GM21367 (cell line): ENCODE measurements around the gene LRMDA.

ENCODE experiments used
- ATAC-seq: cut with Tn5 transposase; IDR thresholded peaks from one replicate; pipeline ENCODE4 v1.9.1; 2021; ENCODE audit not compliant: unreplicated experiment

Gene LRMDA

DNA sequence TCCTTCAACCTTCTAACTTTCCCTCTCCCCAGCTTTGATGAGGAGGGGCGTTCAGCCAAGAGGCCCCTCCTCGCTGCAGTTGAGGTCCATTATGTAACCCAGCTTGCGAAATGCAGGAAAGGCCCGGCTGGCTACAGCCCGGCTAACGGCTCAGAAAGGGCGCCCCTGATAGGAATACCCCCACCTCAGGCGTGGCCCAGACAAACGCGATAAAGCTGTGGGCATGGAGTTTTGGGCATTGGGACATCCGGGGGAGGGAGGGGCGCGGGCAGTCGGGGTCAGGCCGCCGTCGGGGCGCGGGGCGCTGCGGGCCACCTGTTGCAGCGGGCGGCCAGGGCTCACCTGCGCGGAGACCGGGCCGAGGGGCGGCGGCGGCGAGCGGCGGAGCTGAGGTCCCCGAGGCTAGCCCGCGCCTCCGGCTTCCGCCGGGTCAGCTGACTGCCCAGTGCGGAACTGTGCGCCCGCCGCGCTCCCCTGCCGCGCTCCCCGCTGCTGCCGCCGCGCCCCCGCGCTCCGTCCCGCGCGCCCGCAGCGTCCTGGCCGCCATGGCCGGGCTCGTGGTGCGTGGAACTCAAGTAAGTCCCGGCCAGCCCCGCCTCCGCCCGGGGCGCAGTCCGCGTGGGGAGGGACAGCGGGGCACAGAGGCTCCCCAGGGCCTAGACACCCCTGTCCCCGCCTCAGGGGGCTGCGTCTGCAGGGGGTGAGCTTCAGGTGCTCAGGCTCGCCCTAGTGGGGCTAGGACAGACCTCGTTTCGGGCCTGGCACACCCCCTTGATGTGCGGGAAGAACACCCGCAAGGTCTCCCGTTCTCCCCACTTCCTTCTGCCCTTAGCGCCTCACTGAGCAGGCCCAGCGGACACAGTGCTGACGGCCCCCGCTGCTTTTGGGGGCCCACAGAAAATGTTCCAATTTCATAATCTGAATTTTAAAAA is at the start of gene LRMDA:
Gene LRMDA (plus strand): TSS at position 445 of the 932 bp plus-strand sequence.
- ATAC-seq: no peak

DNA sequence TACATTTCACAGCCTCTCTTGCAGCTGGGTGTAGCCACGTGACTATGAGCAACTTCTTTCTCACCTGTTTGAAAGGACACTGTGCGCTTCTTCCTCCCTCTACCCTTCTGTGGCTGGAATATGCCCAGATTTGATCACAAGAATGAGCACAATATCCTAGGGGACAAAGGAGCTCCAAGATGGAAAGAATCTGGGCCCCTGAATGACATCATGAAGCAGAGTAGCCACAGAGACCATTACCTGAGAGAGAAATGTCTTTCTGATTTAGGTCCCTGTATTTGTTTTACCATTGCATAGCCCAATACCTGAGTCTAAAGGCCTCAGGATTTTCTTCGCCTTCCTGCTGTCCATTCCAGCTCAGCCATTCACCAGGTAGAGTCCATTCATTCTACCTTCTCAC is 45.3 kb upstream of the LRMDA start:
- no peak for ATAC-seq

DNA sequence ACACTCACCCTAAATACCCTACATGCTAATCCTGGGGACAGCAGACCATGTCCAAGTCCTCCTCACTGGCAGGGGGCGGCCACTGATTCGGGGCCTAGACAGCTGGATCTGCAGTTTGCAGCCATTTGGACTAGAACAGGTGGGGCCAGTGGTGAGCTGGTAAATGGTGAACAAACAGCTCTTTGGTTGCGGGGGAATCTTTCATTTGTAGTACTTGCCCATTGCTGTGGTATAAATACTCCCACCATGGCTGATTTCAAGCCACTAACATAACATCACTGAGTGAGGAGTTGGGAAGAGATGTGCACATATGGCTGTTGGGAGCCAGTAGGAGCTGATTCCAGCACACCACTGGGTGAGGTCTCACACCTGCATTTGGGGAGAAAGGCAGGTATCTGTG is 43.3 kb upstream of the LRMDA start:
- no peak for ATAC-seq

DNA sequence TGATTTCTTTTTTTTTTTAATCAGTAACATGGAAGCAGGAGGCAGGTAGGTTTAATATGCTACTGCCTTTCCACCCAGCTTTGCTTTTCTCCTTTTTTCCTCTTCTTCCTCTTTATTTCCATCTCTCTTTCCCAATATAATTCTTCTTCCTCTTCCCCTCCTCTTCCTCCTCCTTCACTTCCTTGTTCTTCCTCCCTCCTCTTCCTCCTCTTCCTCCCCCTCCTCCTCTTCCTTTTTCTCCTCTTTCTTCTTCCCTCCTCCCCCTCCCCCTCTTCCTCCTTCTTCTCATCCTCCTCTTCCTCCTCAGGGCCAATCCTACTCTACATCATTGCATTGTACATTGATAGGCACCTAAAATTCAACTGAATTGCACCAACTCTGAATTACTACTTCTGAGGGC is 41.2 kb upstream of the LRMDA start:
- ATAC-seq: no peak

DNA sequence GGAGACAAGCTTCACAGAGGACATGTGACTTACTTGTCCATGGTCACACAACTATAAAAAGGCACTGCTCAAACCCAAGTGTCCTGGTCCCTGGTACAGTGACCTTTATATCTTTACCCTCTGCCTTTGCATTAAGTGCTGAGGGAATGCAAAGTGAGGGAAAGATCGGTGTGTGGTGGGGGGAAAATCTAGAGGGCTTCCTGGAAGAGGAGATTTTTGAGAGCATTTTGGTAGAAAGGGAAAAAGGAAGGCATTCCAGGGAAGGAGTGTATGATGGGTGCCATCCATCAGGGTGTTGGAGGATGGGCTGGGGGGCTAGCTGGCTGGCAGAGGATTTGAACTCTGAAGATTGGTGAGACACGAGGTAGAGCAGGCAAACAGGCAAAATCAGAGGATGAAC is 39.2 kb upstream of the LRMDA start:
- ATAC-seq: no peak

DNA sequence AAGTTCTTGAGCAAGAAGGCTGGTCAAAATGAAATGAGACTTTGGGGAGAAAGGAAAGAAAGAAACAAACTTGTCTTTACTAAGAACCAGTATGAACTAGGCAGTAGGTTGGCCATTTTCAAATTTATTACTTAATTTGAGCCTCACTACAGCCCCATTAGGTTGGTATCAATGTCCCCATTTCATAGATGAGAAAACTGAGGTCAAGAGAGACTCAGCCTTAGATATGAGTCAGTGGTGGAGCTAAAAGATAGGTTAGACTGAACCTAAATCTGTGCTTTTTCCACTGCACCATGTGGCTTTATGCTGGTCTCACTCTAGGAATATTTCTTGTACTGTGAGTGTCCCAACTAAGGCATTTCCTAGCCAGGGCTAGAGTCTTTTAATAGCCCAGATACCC is 38.7 kb upstream of the LRMDA start:
- ATAC-seq: no peak

DNA sequence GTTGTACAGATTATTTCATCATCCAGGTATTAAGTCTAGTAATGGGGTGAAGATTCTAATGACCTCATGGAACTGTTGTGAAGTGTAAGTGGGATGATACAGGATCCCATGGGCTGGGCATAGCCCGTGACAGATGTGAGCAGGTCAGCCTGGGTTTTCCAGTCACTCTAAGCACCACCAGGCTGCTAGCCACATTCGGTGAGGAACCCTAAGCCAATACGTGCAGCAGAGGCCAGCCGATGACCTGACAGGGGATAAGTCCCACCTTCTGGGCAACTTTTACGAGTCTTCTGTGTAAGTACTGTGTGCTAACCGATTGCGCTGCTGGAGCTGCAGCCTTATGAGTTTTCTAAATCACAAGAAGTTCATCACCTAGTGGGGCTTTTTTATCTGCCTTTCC is 37.2 kb upstream of the LRMDA start:
- no peak for ATAC-seq

DNA sequence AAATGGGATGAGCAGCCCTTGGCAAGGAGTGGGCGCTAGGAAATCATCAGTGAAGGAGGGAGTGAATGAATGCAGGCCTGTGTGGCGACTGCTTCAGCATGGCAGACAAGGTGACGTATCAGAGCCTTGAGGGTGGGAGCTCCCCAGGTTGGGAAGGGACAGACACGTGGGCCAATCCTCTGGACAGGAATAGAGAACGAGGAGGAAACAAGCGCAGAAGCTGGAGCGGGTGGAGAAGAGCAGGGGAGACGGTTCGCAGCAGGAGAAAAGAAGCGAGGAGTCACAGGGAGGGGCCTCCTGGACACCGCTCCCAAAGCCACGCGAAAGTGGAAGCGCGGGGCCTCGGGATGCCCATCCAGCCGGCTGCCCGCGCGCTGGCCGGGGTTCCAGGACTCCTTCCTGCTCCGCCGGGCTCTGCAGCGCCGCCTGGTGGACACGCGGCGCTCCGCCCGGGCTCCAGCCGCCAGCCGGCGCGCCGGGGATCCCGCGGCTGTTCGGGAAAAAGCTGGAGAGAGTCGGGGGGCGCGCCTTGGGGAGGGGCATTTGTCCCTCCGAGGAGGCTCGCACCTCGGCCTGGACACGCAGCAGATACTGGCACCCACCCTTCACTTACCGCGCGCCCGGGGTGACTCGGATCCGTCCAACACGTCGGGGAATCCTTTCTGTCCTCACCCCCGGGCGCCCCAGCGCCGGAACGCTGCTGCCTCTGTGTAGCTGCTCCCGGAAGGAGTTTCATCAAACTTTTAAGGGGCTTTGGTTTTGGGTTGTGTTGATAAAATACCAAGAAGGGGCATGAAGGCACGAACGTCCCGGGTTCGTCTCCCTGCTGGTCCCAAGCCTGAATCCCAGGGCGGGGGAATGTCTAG is 36.1 kb upstream of the LRMDA start:
- no peak for ATAC-seq

DNA sequence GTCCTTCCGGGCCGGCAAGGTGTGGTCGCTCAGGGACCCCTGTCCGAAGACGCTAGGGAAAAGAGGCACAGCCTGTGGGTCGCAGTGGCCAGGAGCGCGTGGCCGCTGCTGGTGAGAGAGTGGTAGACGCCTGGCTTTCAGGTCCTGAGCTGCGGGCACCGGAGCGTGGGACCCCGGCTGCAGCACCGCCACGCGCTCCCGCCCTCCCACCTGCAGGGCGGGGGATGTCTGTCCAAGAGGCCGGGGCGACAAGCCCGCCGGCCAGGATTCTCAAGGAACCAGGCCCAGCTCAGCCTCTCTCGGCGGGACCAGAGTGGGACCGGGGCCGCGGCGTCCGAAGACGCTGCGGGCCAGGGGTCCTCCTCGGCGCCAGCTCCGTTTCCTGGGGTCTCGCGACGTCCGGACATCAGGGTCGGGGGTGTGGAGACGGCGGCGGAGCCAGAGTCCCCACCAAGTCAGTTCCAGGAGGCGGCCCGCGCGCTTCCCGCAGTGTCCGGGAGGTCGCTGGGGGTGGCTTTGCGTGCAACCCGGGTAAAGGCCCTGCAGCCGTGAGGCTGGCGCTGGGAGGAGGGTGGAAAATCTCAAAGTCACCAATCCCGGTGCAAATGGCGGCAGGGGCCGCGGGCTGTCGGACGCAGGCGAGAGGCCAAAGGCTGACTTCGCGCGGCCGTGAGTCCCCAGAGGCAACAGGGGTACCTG is 35.3 kb upstream of the LRMDA start:
- no peak for ATAC-seq

DNA sequence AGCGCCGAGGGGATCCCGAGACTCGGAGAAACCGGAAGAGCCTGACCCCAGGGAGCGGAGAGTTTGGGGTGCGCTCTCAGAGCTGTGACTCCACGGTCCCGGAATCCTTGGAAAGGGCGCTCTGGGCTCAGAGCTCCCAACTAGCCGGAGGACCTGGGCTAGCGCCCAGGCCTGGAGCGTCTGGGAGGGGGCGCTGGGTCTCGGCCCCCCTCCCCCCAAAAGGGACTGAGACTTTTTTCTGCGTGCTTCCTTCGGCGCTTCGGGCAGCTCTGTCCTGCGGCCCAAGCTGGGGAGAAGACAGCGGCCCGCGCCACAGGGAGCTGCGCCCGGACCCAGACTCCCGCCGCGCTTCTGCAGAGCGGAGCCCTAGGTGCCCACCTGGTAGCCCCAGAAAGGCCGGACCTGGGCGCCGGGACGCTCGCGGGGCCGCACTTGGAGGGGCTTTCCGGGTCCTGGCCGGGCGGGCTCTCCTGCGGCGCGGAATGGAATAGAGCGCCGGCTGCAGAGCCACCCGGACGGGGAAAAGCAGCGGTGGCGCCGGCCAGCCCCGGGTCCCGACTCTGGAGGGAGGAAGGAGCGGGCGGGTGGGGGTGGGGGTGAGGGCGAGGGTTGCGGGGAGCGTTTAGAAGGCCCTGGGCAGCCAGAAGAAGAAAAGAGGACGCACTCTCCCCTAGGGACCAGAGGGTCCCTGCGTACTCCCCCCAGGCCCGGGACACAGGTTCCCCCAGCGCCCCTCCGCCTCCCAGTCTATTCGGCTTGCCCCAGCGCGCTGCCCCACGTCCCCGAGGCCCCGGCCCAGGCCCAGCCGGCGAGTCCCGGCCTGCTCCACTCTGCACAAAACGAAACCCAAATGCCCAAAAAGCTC is 34.6 kb upstream of the LRMDA start:
- ATAC-seq: no peak

DNA sequence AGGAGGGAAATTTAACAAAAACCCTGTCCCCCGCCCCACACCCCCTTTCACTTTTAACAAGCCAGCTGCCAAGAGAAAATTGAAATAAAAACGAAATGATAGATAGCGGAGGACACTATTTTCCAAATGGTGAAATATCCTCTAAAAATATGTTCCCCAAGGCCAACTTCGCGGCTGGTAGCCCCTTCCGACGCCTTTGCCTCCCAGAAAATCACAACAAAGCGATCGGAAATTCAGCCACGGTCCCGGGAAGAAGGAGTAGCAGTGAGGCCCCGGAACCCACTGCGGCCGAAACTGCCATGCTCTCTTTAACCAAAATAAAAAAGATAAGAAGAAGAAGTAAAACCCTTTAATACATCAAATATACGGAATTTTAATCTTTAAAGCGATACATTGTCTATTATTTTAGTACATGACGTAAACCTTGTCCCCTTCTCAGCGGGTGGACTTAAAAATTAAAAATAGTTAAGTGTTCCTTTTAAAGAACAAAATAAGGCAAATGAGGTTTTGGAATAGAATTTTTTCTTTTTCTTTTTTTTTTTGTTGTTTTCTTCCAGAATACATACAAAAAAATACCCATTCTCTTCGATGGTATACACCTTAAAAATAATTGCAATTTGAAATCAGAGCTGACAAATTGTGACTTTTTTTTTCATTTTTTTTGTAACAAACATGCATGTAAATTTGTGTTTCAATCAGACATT is 33.8 kb upstream of the LRMDA start:
- no peak for ATAC-seq

DNA sequence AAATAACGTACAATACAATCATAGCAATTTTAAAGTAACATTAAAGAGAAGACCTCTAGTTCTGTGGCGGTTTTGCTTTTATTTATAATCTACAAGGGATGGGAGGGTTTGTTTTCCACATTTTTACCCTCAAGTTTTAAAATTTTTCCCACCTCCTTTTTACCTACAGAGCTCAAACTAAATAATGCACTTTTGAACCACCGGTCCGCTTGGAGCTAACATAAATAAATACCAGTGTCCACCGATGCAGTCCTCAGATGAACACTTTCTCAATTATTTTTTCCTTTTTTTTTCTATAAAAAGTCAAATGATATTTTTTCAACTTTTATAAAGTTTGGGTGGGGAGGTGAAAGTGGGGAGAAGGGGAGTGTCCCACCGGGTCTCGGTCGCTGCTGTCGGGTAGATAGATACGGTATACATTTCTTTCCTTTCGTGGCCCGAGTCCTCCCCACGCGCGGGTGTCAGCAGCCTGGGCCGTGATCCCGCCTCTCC is 33.2 kb upstream of the LRMDA start:
- ATAC-seq: no peak

DNA sequence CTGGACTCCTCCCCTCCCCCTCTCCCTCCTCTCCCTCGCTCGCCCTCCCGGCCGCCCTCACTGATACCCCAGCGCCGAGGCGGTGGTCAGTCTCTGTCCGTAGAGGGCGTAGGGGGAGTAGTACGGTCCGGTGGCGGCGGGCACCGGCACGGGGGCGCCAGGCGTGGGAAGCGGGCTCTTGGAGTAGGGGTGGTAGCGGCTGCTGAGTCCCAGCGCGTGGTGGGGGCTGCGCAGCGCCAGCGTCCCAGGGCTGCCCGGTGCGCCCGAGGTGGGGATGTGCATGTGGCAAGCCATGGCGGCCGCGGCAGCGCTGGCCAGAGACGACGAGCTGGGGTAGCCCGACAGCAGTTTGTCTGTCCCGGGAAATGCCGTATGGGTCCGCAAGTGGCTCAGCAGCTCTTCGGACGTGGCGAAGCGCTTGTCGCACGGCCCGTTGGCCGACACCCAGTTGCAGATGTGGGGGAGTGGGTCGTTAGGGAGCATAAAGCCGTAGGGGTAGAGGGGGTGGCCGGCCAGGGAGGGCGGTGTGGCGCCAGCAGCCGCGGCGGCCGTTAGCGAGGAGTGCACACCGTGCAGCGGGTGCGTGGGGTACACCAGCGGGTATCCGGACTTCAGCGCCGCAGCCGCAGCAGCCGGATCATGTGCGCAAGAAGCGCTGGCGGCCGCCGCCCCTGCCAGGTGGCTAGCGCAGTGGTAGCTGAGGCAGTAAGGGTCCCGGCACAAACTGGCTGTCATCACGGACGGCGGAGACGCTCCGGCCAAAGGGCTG is 32.5 kb upstream of the LRMDA start:
- no peak for ATAC-seq

DNA sequence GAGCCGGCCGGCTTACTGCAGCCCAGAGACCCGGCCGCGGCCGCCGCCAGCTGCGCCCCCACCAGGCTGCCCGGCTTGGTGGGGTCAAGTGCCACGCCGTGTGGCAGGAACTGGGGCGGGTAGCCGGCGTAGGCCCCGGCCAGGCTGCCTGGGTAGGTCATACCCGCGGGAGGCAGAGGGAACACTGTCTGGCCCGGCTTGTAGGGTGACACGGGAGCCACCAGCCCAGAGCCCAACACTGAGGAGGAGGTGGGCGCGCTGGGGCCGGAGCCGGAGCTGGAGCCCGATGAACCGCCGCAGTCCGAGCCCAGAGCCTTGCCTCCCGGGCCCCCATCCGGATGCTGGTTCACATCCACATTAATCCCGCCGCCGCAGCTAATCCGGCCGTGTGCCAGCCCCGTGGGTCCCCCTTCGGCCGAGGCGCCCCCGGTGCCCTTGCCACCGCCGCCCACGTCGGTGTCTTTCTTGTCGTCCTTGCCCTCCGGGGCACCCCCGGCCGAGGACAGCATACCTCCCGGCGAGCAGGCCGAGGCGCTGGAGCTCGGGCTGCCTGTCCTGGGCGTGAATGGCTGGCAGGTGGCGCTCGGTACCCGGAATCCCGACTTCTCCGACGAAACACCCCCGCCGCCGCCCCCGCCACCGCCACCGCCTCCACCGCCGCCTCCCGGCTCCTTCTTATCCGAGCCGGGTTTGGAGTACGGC is 31.8 kb upstream of the LRMDA start:
- ATAC-seq: no peak

DNA sequence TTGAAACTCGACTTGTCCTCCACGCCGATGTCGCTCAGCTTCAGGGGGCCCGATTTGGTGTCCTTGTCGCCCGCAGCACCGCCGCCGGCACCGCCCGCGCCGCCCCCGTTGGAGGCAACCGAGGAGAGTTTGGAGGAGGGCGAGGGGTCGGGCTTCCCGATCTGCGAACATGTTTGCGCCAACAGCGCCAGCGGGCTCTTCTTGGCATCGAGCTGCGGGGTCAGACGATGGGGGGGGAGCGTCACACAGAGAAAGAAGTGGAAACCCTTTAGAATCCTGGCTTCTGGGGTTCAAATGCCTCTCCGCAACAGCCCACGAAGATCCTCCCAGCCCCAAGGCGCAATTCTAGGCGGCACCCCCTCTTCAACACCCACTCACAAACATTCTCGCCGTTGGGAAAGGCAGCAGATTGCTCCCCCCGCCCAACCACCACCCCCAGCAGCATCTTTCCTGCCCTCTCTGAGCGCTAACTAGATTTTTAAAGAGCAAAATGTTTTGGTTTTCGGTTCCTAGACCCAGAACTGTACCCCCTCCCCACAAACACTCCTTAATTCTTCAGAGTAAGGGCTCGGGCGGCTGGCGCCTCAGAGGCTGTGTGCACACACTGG is 31.2 kb upstream of the LRMDA start:
- ATAC-seq: no peak

DNA sequence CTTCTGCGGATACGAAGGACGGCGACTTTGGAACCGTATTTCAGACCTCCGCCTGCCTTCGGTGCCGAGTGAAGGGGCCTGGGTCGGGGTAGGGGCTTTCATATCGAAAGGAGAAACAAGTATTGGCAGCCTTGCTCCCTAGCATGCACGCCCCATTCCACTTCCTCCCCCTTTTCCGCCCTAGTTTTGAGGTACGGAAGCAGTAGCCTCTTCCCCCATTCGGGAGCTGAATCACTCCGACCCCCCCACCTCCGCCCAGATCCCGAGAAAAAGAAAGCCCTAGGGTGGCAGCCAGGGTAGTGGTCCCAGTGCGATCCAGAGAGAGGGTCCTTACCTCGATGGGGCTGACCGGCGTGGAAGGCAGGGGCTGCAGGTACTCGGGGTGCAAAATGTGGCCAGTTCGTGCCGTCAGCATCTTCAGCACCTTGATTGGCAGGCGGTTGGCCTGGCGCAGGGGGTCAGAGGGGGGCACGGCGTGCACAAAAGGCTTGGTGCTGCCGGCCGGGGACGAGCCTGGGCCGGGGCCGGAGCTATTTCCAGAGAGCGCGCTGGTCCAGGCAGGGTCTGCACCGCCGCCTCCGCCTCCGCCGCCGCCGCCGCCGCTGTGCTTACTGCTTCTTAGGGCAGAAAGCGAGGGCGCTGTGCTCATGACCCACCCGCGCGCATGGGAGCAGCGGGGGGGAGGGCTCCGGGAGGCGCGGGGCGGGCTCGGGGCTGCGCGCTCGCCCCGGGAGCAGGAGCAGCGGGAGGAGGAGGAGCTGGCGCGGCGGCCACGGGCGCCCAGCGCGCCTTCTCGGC is 30.5 kb upstream of the LRMDA start:
- ATAC-seq: no peak
